Measurements from ENCODE around the gene ANKRD23.

ANKRD23 gene

DNA sequence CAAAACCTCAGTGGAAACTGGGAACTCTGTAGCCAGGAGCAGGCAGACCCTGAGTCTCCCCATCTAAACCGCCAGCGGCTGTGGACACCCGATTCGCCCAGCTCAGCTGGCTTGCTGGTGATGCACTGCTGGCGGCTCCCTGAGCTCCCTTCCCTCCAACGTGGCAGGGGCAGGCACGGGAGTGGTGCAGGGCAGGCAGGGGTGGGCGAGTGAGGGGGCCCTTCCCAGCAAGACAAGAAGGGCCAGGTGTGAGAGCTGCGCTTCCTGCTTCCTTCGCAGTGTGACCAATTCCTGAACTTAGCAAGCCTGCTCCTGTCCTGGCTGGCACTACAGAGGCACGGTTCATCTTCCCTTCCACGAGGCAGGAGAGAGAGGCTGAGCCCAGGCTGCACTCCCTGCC is 38.4 kb upstream of the ANKRD23 start:
- Histone ChIP-seq H3K27ac (ENCODE audit: low read length, poor library complexity, severe bottlenecking) (no peak overlapping the region), H3K18ac (ENCODE audit: low read depth in 1 of 2, low read length in 2 of 2) (peak overlapping the region in 1 of 2 experiments; percentile 67), H2BK12ac (ENCODE audit: low read length in 2 of 2) (peak overlapping the region in 1 of 2 experiments; percentile 1), H2BK120ac (ENCODE audit: low read depth, low read length) (no peak overlapping the region), H3K27me3 (ENCODE audit: control insufficient read depth in 1 of 2, insufficient read depth in 1 of 2, low read length in 2 of 2) (peaks cover 24 to 29% of the 10 kb centered on the region in 2 experiments), H2BK5ac (ENCODE audit: low read depth, low read length, poor library complexity, severe bottlenecking) (no peak overlapping the region), H3K79me1 (replicated peaks; ENCODE audit: low read length, poor library complexity, severe bottlenecking) (no peaks in the 10 kb centered on the region), H3K36me3 (ENCODE audit: control insufficient read depth in 1 of 2, insufficient read depth in 2 of 2, low read depth in 1 of 2, low read length in 2 of 2) (no peaks in the 10 kb centered on the region), H3K4me1 (ENCODE audit: control insufficient read depth, insufficient read depth, low read depth, low read length) (no peaks in the 10 kb centered on the region), H2AK5ac (ENCODE audit: low read length, severe bottlenecking) (no peak overlapping the region), H3K14ac (ENCODE audit: low read length in 2 of 2) (no peak overlapping the region), H4K8ac (ENCODE audit: low read length) (no peak overlapping the region), H3K4me2 (ENCODE audit: low read length, poor library complexity, severe bottlenecking) (no peak overlapping the region), H3K9ac (ENCODE audit: low read length) (no peak overlapping the region), H3K4ac (ENCODE audit: low read depth in 1 of 2, low read length in 2 of 2) (no peak overlapping the region), H3K23ac (ENCODE audit: low read length in 2 of 2) (no peak overlapping the region), H4K91ac (ENCODE audit: low read length) (no peak overlapping the region), H2BK15ac (ENCODE audit: low read depth, poor library complexity, severe bottlenecking) (no peak overlapping the region), H2AFZ (ENCODE audit: low read depth, low read length) (no peak overlapping the region), H3K9me3 (ENCODE audit: control insufficient read depth, low read length) (no peaks in the 10 kb centered on the region), H3K4me3 (ENCODE audit: insufficient read depth in 1 of 2, low read depth in 1 of 2, low read length in 2 of 2) (no peak overlapping the region)
- WGBS: 50% methylated on average over 12 of the region's 12 CpGs
- no peak for DNase-seq

DNA sequence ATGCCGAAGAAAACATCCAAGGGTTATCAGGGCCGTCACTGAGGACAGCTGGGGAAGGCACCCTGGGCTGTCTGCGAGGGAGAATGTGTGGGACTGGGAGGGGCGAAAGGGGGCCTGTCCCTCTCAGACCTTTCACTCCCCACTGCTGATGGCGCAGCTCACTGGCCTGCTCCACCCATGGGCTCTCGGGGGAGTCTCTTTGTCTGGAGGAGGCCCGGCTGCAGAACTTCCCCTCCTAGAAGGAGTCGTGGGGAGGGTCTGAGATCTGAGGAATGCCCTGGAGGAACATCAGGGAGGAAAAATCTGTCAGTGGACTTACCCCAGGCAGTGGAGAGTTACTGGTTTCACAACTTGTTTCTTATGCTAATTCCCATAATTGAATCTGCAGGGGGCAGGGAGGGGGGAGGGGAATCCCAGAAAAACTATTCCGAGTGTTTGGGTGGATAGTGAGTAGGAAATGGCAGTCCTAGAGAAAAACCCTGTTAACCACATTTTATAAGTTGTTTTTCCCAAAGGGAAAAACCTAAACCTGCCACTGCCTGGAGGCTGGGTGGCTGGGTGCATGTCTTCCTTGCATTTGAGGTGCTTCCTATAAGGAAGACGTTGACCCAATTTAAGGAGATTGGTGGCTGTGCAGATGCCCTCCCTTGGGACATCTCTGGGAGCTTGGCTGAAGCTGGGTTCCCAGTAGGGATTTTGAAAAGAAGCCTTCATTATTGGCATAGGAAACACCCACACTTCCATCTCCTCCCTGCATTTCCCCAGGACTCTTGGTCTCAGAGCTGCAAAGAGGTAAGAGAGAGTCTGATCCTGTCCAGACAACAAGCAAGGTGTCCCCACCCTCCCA is 37.8 kb upstream of the ANKRD23 start:
- no peak overlapping the region for H3K18ac ChIP-seq (ENCODE audit: low read depth in 1 of 2, low read length in 2 of 2)
- H3K4ac ChIP-seq (ENCODE audit: low read depth in 1 of 2, low read length in 2 of 2): no peak overlapping the region
- no peak overlapping the region for H2BK5ac ChIP-seq (ENCODE audit: low read depth, low read length, poor library complexity, severe bottlenecking)
- DNase-seq: no peak
- no peaks in the 10 kb centered on the region for H3K79me1 ChIP-seq (replicated peaks; ENCODE audit: low read length, poor library complexity, severe bottlenecking)
- H3K36me3 ChIP-seq (ENCODE audit: control insufficient read depth in 1 of 2, insufficient read depth in 2 of 2, low read depth in 1 of 2, low read length in 2 of 2): no peaks in the 10 kb centered on the region
- H3K4me1 ChIP-seq (ENCODE audit: control insufficient read depth, insufficient read depth, low read depth, low read length): peaks cover 4% of the 10 kb centered on the region
- H3K14ac ChIP-seq (ENCODE audit: low read length in 2 of 2): no peak overlapping the region
- no peaks in the 10 kb centered on the region for H3K9me3 ChIP-seq (ENCODE audit: control insufficient read depth, low read length)
- no peak overlapping the region for H3K27ac ChIP-seq (ENCODE audit: low read length, poor library complexity, severe bottlenecking)
- H2AK5ac ChIP-seq (ENCODE audit: low read length, severe bottlenecking): no peak overlapping the region
- no peak overlapping the region for H2BK12ac ChIP-seq (ENCODE audit: low read length in 2 of 2)
- no peak overlapping the region for H2BK15ac ChIP-seq (ENCODE audit: low read depth, poor library complexity, severe bottlenecking)
- no peak overlapping the region for H3K4me2 ChIP-seq (ENCODE audit: low read length, poor library complexity, severe bottlenecking)
- no peak overlapping the region for H2AFZ ChIP-seq (ENCODE audit: low read depth, low read length)
- no peak overlapping the region for H3K9ac ChIP-seq (ENCODE audit: low read length)
- peak overlapping the region; percentile 58 for H4K91ac ChIP-seq (ENCODE audit: low read length)
- H4K8ac ChIP-seq (ENCODE audit: low read length): no peak overlapping the region
- 35% methylated on average over 8 of the region's 10 CpGs for WGBS
- no peak overlapping the region for H3K4me3 ChIP-seq (ENCODE audit: insufficient read depth in 1 of 2, low read depth in 1 of 2, low read length in 2 of 2)
- peaks cover 24 to 29% of the 10 kb centered on the region in 2 experiments for H3K27me3 ChIP-seq (ENCODE audit: control insufficient read depth in 1 of 2, insufficient read depth in 1 of 2, low read length in 2 of 2)
- H2BK120ac ChIP-seq (ENCODE audit: low read depth, low read length): no peak overlapping the region
- H3K23ac ChIP-seq (ENCODE audit: low read length in 2 of 2): no peak overlapping the region

DNA sequence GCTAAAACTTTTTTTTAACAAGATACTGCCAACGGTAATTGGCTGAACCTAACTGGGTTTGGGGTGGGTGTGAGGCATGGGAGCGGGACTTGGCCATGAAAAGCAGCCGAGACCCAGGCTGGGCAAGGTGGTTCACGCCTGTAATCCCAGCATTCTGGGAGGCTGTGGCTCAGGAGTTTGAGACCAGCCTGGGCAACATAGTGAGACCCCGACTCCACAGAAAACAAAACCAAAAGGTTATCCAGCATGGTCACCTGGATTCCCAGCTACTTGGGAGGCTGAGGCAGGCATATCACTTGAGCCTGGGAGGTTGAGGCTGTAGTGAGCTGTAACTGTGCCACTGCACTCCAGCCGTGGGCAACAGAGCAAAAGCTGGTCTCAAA is 37.1 kb upstream of the ANKRD23 start:
- Histone ChIP-seq H4K91ac (ENCODE audit: low read length) (no peak overlapping the region), H3K36me3 (ENCODE audit: control insufficient read depth in 1 of 2, insufficient read depth in 2 of 2, low read depth in 1 of 2, low read length in 2 of 2) (no peaks in the 10 kb centered on the region), H3K27me3 (ENCODE audit: control insufficient read depth in 1 of 2, insufficient read depth in 1 of 2, low read length in 2 of 2) (peaks cover 24 to 29% of the 10 kb centered on the region in 2 experiments), H3K4ac (ENCODE audit: low read depth in 1 of 2, low read length in 2 of 2) (no peak overlapping the region), H3K4me2 (ENCODE audit: low read length, poor library complexity, severe bottlenecking) (no peak overlapping the region), H3K14ac (ENCODE audit: low read length in 2 of 2) (no peak overlapping the region), H3K23ac (ENCODE audit: low read length in 2 of 2) (no peak overlapping the region), H2AFZ (ENCODE audit: low read depth, low read length) (no peak overlapping the region), H3K4me3 (ENCODE audit: insufficient read depth in 1 of 2, low read depth in 1 of 2, low read length in 2 of 2) (no peak overlapping the region), H2BK12ac (ENCODE audit: low read length in 2 of 2) (no peak overlapping the region), H4K8ac (ENCODE audit: low read length) (no peak overlapping the region), H2BK120ac (ENCODE audit: low read depth, low read length) (no peak overlapping the region), H3K4me1 (ENCODE audit: control insufficient read depth, insufficient read depth, low read depth, low read length) (peaks cover 9% of the 10 kb centered on the region), H3K9me3 (ENCODE audit: control insufficient read depth, low read length) (no peaks in the 10 kb centered on the region), H3K9ac (ENCODE audit: low read length) (no peak overlapping the region), H2BK5ac (ENCODE audit: low read depth, low read length, poor library complexity, severe bottlenecking) (no peak overlapping the region), H3K18ac (ENCODE audit: low read depth in 1 of 2, low read length in 2 of 2) (no peak overlapping the region), H3K79me1 (replicated peaks; ENCODE audit: low read length, poor library complexity, severe bottlenecking) (no peaks in the 10 kb centered on the region), H2AK5ac (ENCODE audit: low read length, severe bottlenecking) (no peak overlapping the region), H2BK15ac (ENCODE audit: low read depth, poor library complexity, severe bottlenecking) (no peak overlapping the region), H3K27ac (ENCODE audit: low read length, poor library complexity, severe bottlenecking) (no peak overlapping the region)
- WGBS: 87% methylated on average over 6 of the region's 6 CpGs
- DNase-seq: no peak

- Histone ChIP-seq H3K9ac (ENCODE audit: low read length) (no peak overlapping the region), H3K79me1 (replicated peaks; ENCODE audit: low read length, poor library complexity, severe bottlenecking) (no peaks in the 10 kb centered on the region), H4K91ac (ENCODE audit: low read length) (peak overlapping the region; percentile 35), H3K36me3 (ENCODE audit: control insufficient read depth in 1 of 2, insufficient read depth in 2 of 2, low read depth in 1 of 2, low read length in 2 of 2) (no peaks in the 10 kb centered on the region), H3K4me3 (ENCODE audit: insufficient read depth in 1 of 2, low read depth in 1 of 2, low read length in 2 of 2) (no peak overlapping the region), H3K9me3 (ENCODE audit: control insufficient read depth, low read length) (no peaks in the 10 kb centered on the region), H3K23ac (ENCODE audit: low read length in 2 of 2) (no peak overlapping the region), H2AFZ (ENCODE audit: low read depth, low read length) (no peak overlapping the region), H3K27ac (ENCODE audit: low read length, poor library complexity, severe bottlenecking) (no peak overlapping the region), H2BK5ac (ENCODE audit: low read depth, low read length, poor library complexity, severe bottlenecking) (no peak overlapping the region), H2BK120ac (ENCODE audit: low read depth, low read length) (no peak overlapping the region), H4K8ac (ENCODE audit: low read length) (no peak overlapping the region), H3K27me3 (ENCODE audit: control insufficient read depth in 1 of 2, insufficient read depth in 1 of 2, low read length in 2 of 2) (peaks cover 24 to 35% of the 10 kb centered on the region in 2 experiments), H2BK12ac (ENCODE audit: low read length in 2 of 2) (peak overlapping the region in 1 of 2 experiments; percentile 21), H2BK15ac (ENCODE audit: low read depth, poor library complexity, severe bottlenecking) (no peak overlapping the region), H3K4ac (ENCODE audit: low read depth in 1 of 2, low read length in 2 of 2) (no peak overlapping the region), H3K4me2 (ENCODE audit: low read length, poor library complexity, severe bottlenecking) (no peak overlapping the region), H3K4me1 (ENCODE audit: control insufficient read depth, insufficient read depth, low read depth, low read length) (peaks cover 9% of the 10 kb centered on the region), H2AK5ac (ENCODE audit: low read length, severe bottlenecking) (no peak overlapping the region), H3K18ac (ENCODE audit: low read depth in 1 of 2, low read length in 2 of 2) (no peak overlapping the region), H3K14ac (ENCODE audit: low read length in 2 of 2) (no peak overlapping the region)
- no peak for DNase-seq
- WGBS: 95% methylated on average over 18 of the region's 18 CpGs
Observed at GRCh38 chr2:96879545-96880040, 35.8 kb upstream of the ANKRD23 start.
